ENCODE data around the gene GNPTAB. TPM values are rescaled to one million over a fixed set of nuclear protein-coding genes. Genes with fewer than 3 reads are reported as not detected.
A peak's percentile ranks its signal among the peaks of the same experiment; 100 is the strongest.

GNPTAB gene
- polyA plus RNA-seq, 4 donors: 29.1 to 38.5 (median 36.8) TPM

DNA sequence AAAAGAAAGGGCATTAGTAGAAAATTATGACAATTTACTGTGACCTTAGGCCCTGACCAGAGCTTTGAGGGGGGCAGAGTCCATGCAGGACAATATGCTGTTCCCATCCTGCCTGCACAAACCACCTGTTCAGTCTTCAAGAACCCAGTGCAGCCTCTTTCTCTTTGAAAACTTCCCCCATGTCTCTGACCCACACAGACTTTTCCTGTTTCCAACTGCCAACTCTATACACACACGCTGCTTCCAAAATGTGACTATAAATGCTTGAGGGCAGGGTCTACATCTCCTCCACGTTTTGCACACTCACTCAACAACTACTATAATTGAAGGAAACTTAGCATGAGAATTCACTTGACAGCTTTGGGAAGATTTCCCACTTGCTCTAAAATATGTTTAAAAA is 54.9 kb downstream of the GNPTAB start:
- no peak for DNase-seq (ENCODE audit: low read depth in 4 of 4, low spot score in 3 of 4)

GRCh38 chr12:101773650-101774162 is 57.1 kb downstream of the GNPTAB start:
- peak; percentile 11 to 20 (median 14) for DNase-seq (ENCODE audit: low read depth in 4 of 4, low spot score in 3 of 4)

DNA sequence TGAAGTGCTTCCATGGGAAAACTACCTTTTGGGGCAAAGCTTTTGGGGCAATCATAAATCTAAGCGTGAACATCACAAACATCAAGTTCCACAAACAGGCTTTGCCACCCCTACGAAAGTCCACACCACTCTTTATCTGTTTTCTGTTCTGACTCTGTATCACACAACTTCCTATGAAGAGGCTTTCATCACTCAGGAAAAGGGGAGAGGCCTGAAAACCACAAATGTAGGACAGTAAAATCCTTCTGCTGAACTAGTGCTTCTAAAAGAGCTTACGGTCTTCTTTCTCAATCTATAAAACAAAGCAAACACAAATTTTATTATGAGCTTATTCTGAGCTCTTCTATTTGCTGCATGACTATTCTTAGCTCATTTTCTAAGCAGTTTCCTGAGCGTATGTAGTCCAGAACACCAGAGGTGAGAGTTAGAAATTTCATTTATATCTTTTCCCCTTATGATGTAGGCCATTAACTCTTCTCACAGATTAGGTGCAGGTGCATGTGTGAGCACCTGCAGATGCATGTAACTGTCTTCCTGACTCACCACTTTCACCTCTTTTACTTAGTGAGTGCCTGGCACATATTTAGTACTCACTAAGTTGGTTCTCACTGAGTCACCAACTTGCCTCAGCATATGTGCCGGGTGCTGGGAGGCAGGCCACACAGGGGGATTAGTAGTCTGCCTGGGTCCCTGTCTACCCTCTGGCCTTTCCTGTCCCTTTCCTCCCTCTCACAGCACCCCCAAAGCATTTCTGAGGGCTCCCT is 58.6 kb downstream of the GNPTAB start:
- no peak for DNase-seq (ENCODE audit: low read depth in 4 of 4, low spot score in 3 of 4)

DNA sequence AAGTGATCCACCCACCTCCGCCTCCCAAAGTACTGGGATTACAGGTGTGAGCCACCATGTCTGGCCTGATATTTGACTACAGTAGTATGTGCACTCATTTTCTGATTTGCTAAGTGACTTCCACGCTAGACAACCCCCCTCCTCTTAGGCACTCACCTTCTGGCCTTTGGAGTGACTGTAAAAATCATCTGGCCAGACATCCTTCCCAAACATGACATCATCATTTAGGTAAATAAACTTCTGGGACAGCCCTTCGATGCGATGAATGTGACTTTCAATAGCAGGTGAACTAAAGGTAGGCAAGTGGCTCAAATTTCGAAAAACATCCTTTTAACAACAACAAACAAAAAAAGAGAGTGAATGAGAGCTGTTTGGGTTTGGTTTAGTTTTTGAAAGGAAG is 60.9 kb downstream of the GNPTAB start:
- no peak for DNase-seq (ENCODE audit: low read depth in 4 of 4, low spot score in 3 of 4)

DNA sequence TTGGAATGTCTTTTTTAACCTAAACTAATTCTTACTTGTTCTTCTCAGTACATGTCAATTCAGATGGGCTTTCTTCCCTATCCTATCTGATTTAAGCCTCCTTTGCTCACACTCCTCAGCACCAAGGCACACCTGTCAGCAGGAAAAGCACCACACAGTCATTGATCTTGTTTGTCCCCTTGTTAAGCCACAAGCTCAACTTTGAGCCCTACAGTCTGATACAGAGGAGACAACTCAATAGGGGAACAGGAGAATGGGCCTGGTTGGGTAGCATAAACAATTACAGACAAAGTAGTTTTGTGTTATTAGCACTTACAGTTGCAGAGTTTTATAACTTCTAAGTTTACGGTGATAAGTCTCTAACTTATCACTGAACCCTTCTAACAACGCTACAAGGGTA is 62.0 kb downstream of the GNPTAB start:
- DNase-seq (ENCODE audit: low read depth in 4 of 4, low spot score in 3 of 4): no peak

DNA sequence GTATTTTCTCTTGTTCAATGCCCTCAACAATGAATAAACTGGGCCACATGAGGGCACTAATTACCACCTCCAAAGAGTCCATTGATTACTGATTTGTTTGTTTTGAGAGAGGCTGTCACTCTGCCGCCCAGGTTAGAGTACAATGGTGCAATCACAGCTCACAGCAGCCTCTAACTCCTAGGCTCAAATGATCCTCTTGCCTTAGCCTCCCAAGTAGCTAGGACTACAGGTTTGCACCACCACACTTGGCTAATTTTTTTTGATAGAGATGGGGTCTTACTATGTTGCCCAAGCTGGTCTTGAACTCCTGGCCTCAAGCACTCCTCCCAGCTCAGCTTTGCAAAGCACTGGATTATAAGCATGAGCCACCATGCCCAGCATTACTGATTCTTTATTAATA is 63.2 kb downstream of the GNPTAB start:
- no peak for DNase-seq (ENCODE audit: low read depth in 4 of 4, low spot score in 3 of 4)

DNA sequence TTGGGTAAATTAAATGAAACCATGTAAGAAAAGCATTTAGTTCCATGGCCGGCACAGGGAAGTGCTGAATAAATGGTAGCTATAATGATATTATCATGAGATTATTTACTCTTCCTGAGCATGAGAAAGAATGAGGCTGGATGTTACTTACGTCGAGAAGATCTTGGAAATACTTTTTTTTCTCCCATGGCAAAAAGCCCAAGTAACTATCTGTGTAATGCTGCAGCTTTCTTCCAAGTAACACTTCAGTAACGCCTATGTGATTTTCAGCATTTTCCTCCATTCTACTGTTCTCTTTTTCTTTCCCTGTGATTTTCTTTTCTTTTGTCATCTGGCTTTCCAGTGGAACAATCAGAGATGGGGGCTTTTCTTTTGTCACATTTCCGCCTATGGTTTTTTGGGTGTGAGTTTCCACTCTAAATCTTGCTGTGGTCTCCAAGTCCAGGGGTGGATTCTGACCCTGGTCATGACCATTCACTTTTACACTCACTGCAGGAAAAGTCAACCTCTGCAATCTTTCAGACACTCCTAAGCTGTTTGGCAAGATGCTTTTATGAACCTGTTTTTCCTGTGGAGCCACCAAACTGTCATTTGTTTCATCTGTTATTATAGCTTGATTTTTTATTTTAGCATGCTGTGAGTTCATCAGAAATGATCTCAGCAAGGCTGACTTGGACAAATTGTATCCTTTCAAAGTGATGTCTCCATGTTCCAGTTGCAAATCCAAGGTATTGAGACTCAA is 66.5 kb downstream of the GNPTAB start:
- no peak for DNase-seq (ENCODE audit: low read depth in 4 of 4, low spot score in 3 of 4)

DNA sequence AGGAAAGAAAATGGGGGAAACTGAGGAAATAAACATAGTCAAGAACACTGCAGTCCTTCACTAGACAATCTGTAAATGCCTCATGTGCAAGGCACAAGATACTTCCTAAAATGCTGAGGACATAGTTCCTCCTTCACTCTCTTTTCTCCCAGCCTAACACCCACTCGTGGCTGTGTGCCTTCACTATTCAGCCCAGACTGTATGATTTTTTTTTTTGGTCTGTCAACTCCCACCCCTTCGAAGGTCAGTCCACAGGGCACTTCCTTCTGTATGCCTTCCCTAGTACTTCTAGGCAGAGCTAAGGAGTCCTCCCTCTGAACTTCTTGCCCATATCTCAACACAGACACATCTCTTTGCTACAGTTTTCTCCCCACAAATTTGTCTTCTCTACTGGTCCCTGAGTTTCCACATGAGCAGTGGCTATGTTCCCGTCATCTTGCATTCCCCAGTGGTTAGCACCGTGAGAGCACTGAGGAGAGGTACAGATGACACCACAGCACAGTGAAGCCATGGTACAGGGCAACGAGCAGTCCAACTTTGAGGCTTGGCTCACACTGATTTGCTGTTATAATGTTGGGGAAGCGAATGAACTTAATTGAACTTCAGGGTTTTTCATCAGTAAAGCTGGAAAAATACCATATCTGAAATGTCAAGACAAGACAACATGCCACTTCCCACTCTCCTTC is 67.4 kb downstream of the GNPTAB start:
- no peak for DNase-seq (ENCODE audit: low read depth in 4 of 4, low spot score in 3 of 4)

GRCh38 chr12:101761781-101762180 is 69.0 kb downstream of the GNPTAB start:
- no peak for DNase-seq (ENCODE audit: low read depth in 4 of 4, low spot score in 3 of 4)

DNA sequence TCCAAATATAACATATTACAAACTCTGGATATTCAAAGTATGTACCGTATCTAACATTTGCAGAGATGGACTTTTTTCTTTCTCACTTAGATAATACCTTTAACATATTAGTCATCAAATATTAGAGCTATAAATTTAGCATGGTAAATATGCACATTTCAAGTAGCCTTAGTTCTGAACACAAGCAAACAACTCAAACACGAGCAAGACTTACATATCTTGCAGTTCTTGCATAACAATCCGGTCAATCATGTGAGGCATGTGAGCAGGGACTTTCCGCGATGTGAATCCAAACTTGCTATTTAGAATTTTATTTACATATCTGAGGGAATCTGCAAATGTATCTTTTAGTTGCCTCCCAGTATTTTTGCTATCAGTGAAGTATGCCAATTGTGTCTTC is 69.4 kb downstream of the GNPTAB start:
- no peak for DNase-seq (ENCODE audit: low read depth in 4 of 4, low spot score in 3 of 4)

- peak in 1 of 4 donors; percentile 11 for DNase-seq (ENCODE audit: low read depth in 4 of 4, low spot score in 3 of 4)
Measured at GRCh38 chr12:101759396-101760047, 71.2 kb downstream of the GNPTAB start.

GRCh38 chr12:101750152-101750551 is 80.6 kb downstream of the GNPTAB start:
- DNase-seq (ENCODE audit: low read depth in 4 of 4, low spot score in 3 of 4): no peak

DNA sequence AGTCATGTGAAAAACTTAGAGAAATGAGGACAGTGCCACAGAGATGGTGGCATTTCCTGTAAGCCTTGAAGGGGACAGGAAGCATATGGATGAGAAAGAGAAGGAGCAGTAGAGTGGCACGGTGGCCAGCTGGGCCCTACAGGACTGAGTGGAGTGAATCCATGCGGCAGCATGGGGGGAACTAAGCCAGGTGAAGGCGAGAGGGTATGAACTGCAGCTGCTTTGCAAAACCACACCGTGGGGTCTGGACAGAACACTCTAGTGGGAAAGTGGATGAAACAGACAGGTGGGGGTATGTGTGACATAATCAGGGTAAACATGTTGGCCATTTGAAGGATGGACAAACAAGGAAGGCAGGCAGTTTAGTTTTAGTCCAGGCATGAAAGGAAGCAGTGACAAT is 81.1 kb downstream of the GNPTAB start:
- DNase-seq (ENCODE audit: low read depth in 4 of 4, low spot score in 3 of 4): no peak

GRCh38 chr12:101748907-101749306 is 81.9 kb downstream of the GNPTAB start:
- DNase-seq (ENCODE audit: low read depth in 4 of 4, low spot score in 3 of 4): no peak

DNA sequence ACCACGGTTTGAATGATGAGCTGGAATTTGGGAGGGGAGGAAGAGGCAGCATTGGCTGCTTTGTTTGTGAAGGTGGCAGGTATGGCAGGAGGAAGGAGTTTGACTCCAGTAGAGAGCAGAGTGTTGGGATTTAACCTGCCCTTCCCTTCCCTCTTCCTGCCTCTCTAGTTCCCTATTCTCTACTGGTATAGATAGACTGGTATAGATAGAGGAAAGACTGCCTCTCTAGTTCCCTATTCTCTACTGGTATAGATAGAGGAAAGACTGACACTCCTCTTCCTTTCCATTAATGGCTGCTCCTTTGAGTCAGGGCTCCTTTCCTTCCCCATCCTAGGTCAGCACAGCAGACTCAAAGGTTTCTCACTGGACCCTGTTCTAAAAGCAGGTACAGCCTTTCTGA is 83.1 kb downstream of the GNPTAB start:
- DNase-seq (ENCODE audit: low read depth in 4 of 4, low spot score in 3 of 4): no peak

GRCh38 chr12:101746661-101747060 is 84.1 kb downstream of the GNPTAB start:
- peak in 1 of 4 donors; percentile 8 for DNase-seq (ENCODE audit: low read depth in 4 of 4, low spot score in 3 of 4)

DNA sequence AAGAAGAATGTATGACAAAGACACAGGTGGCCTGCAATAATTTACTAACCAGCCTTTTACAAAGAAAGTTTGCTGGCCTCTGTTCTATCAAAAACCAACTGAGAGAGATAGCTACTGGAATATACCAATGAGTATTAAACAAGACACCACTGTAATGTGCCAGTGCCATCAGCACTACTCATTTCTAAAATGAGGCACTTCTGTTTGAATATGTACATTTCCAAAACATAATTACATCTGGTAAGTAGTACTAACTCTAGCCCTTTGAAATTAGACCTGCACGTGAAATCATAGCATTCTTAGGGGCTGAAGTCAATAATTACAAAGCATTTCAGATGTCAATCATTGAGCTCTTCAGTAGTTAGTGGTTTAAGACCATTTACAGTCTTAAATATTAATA is 84.6 kb downstream of the GNPTAB start:
- no peak for DNase-seq (ENCODE audit: low read depth in 4 of 4, low spot score in 3 of 4)

- DNase-seq (ENCODE audit: low read depth in 4 of 4, low spot score in 3 of 4): no peak
Measured at GRCh38 chr12:101745481-101745880, 85.3 kb downstream of the GNPTAB start.

GRCh38 chr12:101743724-101744472 is 86.9 kb downstream of the GNPTAB start:
- DNase-seq (ENCODE audit: low read depth in 4 of 4, low spot score in 3 of 4): no peak

- no peak for DNase-seq (ENCODE audit: low read depth in 4 of 4, low spot score in 3 of 4)
Measured at GRCh38 chr12:101743242-101743641, 87.5 kb downstream of the GNPTAB start.
